ENCODE data around the gene ANKRD44. TPM values are rescaled to one million over a fixed set of nuclear protein-coding genes. Genes with fewer than 3 reads are reported as not detected.
"Not testable (repeated sequence)": the region's sequence is repeated elsewhere in the genome, so short reads cannot be mapped to it uniquely, and the experiment has no call there.

Gene ANKRD44
- total RNA-seq, 1 experiment from 2014 or later, result 10.3 TPM

DNA sequence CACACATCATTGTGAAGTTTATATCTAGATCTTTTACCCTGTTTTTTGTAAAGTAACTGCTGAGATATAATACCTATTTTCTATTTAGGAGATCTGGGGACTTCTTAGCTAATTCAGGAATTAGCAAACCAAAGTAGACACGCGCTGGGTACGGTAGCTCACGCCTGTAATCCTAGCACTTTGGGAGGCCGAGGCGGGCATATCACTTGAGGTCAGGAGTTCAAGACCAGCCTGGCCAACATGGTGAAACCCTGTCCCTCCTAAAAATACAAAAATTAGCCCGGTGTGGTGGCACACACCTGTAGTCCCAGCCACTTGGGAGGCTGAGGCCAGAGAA, 23.0 kb downstream of the ANKRD44 start:
- not testable (repeated sequence) for DNase-seq (ENCODE audit: low read depth)

- DNase-seq (ENCODE audit: low read depth), result peak; percentile 85
Measured at GRCh38 chr2:197286805-197287595, 23.6 kb downstream of the ANKRD44 start.

DNA sequence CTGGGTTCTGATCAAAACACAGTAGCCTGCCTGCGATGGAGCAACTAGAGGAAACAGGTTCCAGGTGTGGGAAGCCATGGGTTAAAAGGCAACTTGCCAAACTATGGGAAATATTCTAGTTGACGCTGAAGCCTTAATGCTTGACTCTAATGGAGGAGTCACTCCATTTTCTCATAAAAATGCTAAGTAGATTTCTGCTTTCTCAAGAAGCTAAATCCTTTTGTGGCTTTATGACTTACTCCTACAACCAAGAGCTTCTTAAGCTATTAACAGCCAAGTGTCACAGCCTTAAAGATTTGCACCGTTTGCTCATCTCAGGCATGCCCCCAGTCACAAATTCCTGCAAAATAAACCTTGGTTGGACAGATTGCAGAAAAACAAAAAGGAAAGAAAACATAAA, 25.2 kb downstream of the ANKRD44 start:
- no peak for DNase-seq (ENCODE audit: low read depth)

GRCh38 chr2:197284956-197285355, 25.6 kb downstream of the ANKRD44 start:
- no peak for DNase-seq (ENCODE audit: low read depth)

DNA sequence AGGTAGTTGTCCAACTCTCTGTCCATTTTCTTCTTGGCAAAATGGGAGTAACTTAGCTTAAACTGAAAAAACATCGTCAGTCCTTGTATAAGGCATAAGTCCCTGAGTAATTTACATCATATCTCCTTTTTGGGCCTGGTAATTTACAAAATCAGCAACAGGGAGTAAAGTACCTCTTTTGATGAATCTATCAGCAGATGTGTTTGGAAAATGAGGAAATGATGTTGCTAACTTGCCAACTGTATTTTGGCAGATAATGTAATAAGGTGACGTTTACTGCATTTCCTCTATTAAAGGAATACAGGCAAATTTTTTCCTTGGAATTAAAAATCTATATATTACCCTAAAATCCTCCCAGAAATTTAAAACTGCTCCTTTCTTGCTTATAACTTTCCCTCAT, 29.2 kb downstream of the ANKRD44 start:
- DNase-seq (ENCODE audit: low read depth), result no peak

DNA sequence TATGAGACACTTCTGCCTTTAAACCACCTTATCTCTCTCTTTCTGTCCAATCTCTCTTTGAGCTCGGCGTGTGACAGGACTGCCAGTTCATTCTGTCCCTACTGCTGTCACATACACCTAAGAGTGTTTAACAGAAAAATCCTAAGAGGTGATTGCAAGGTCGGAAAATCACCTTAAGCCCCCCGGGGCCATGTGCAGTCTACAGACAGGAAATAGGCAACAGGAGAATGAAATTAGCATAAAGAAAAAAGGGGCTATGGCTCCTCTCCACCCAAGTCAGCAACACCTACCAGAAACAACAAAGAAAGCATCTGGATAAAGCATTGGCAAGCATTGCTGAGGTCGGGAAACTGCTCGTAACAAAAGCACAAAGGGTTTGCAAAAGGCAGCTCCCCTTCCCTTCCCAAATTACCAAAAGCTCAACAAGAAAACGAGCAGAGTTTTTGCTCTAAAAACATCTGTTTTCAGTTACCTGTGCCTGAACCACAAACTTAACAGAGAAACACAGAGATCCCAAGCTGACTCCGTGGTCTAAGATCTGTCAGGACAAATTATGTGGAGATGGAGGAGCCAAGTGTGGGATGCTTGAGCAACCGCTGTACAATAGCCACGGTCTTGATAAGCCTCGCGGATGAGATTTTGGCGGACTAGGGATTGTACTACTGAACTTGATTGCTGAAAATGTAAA, 30.4 kb downstream of the ANKRD44 start:
- DNase-seq (ENCODE audit: low read depth), result no peak

DNA sequence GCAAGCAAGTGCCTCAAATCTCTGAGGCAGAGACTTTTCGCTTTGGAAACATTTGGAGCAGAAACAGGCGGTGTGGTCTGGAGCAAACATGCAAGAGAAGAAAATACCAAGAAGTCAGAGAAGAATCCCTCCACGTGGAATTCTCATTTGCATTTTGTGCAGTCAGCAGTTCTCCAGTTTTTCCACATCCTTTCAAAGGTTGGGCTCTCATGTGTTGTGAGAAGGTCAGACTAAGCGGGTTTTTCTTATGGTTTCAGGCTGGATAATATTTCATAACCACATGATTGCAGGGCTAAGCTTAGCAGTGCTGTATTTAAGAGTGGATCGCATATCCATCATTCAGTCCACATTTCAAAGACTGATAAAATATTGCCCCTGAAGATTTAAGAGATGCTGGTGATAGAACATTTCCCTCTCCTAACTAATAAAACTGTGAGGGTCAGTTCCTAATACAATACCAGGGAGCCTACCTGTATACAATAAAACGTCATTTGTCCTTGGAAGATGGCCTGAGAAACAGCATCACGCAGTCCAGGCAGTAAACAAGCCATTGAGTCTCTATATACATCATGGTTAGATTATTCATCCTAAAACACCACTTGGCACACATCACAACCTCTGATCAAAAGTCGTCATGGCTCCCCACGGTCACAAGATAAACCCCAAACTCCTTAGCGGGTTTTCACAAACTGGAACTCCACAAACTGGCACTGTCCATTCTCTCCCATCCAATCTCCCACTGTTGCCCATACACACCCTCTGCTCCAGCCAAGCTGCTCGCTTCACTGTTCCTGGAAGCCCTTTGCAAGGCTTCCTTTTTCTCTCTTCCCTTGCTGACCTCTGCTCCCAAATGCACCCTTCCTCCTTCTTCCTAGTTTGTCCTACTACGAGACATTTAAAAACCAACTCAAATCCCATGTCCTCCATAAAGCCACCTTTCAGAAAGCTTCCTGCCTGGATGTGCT, 31.5 kb downstream of the ANKRD44 start:
- DNase-seq (ENCODE audit: low read depth), result no peak

- no peak for DNase-seq (ENCODE audit: low read depth)
Measured at GRCh38 chr2:197277794-197278193, 32.8 kb downstream of the ANKRD44 start.

DNA sequence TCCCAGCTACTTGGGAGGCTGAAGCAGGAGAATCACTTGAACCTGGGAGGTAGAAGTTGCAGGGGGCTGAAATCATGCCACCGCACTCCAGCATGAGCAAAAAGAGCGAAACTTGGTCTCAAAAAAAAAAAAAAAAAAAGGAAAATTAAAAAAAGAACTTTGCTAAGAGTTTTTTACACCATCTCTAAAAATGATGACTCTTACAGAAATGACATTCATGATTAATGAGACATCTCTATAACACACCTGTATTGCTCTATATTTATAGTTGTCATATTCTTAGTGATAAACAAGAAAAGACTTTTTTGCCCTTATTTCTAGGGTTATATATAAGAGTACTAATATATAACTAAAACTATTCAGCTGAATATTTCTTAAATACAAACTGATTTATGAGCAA, 34.4 kb downstream of the ANKRD44 start:
- DNase-seq (ENCODE audit: low read depth), result no peak

DNA sequence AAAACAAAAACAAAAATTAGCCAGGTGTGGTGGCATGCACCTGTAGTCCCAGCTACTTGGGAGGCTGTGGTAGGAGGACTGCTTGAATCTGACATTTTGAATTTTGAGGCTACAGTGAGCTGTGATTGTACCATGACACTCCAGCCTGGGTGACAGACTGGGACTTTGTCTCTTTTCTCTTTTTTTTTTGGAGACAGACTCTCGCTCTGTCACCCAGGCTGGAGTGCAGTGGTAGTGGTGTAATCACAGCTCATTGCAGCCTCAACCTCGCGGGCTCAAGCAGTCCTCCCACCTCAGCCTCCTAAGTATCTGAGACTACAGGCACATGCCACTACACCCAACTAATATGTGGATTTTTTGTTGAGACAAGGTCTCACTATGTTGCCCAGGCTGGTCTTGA, 35.6 kb downstream of the ANKRD44 start:
- DNase-seq (ENCODE audit: low read depth), result no peak

- DNase-seq (ENCODE audit: low read depth), result no peak
Measured at GRCh38 chr2:197274349-197274748, 36.2 kb downstream of the ANKRD44 start.

- peak; percentile 20 for DNase-seq (ENCODE audit: low read depth)
Measured at GRCh38 chr2:197273485-197273884, 37.1 kb downstream of the ANKRD44 start.

- no peak for DNase-seq (ENCODE audit: low read depth)
Measured at GRCh38 chr2:197270601-197271000, 40.0 kb downstream of the ANKRD44 start.

DNA sequence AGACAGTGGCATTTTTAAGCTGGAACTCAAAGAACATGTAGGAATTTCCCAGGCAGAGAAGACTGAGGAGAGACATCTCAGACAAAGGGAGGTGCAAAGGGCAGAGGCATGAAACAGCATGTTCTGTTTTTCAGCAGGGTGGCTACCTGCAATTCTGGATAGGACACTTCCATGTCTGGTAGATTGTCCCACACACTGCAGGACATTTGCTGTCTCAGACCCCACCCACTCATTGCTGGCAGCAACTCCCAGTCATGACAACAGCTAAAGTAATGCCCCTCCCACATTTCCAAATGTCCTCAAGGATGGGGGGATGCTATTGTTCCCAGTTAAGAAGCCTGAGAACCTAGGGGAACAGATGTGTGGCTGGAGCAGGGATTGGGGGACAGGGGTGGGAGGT, 40.8 kb downstream of the ANKRD44 start:
- DNase-seq (ENCODE audit: low read depth), result no peak

- peak; percentile 73 for DNase-seq (ENCODE audit: low read depth)
Measured at GRCh38 chr2:197268786-197269584, 41.6 kb downstream of the ANKRD44 start.

DNA sequence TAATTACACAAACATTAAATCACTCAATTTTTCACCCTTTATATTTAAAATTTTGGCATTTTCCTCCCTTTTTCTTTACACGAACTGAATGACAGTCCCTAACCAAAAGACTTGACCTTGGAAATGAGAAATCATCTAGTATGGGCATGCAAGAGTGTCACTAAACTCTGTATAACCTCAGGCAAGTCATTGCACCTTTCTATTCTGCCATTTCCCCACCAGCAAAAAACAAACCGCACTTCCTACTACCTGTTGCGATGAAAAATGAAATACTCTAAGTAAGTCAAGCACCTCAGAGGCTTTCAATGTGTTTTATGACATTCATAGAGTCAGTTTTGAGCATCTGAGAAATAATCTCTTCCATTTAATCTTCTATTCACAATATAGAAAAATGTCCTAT, 44.1 kb downstream of the ANKRD44 start:
- DNase-seq (ENCODE audit: low read depth), result no peak

- no peak for DNase-seq (ENCODE audit: low read depth)
Measured at GRCh38 chr2:197265924-197266323, 44.7 kb downstream of the ANKRD44 start.

DNA sequence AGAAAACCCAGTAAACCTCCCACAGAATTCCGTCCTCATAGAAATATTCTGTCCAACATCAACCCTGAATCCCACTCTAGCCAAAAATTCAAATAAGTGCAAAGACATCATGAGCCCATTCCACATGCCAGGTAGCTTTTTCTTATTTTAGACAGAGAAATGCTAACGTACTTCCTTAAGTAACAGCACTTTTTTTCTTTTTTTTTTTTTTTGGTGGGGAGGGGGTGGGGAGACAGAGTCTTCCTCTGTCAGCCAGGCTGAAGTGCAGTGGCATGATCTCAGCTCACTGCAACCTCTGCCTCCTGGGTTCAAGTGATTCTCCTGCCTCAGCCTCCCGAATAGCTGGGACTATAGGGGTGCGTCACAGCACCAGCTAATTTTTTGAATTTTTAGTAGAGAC, 45.5 kb downstream of the ANKRD44 start:
- DNase-seq (ENCODE audit: low read depth), result no peak

GRCh38 chr2:197264332-197264731, 46.2 kb downstream of the ANKRD44 start:
- DNase-seq (ENCODE audit: low read depth), result no peak

- no peak for DNase-seq (ENCODE audit: low read depth)
Measured at GRCh38 chr2:197263077-197263476, 47.5 kb downstream of the ANKRD44 start.

GRCh38 chr2:197261808-197262226, 48.8 kb downstream of the ANKRD44 start:
- DNase-seq (ENCODE audit: low read depth), result no peak
